Right forelimb (tissue), 1 donor: ENCODE data around the gene CITED4.

Experiments used
- DNase-seq: peaks from one replicate; pipeline ENCODE4 v3.0.0-alpha.2; 2018

CITED4 gene

DNA sequence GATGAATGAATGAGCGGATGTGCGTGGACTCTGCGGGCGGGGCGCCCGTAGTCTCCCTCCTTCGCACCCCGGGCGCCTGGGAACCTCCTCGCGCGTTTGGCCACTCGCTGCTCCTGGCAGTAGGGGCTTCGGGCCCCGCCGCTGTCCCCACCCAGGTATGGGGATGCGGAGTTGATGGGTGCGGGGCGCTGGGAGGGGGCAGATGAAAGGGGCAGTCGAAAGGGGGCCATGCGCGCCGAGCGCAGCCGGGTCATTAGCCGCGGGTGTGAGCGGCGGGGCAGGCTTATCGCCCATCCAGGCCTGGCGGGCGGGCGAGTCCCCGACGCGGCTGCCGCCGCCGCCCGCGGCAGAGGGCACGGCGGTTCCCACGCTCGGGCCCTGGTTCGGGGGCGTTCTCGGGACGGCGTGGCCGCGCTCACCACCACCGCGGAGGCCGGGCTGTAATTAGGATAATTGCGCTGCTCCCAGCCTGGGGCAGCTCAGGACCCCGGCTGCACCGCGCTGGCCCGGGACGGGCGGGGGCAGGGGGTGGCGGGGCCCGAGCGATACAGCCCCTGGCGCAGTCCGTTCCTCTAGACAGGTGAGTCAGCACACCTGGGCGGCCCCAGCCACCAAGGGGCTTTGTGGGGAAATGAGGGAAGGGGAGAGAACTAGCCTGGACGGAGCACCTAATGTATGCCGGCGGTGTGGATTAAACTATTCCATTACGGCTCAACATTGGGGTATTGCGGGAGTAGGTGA, 22.1 kb upstream of the CITED4 start:
- DNase-seq = no peak

DNA sequence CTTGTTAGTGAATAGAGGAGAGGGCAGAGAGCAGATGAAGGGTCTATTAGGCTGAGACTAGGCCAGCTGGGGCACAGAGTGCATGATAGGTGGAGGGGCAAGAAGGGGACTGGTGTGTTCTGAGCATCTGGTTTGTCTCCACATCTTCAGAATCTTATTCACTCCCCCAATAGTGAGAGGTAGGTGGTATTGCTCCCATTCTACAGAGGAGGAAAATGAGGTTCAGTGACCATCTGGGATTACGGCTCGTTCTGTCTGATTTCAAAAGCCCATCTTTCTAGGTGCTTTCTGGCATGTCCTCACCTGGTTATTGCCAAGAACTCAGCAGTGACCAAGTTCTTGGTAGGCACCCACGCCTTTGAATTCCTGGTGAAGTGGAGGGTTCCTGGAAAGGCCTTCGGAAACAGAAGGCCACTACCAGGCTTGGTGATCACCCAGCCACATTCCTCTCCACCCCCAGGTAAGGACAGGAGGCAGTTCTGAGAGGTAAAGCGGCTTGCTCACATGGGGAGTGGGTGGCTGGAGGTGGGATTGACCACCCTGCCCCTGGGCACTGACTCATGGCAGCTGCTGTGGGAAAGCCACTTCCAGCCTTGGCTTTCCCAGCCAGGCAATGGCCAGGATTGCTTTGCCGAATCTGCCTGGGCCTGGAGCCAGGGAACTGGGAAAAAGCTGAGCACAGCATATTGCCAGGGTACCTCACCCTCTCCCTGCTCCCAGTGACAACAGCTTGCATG, 18.8 kb upstream of the CITED4 start:
- DNase-seq = no peak

- DNase-seq = no peak
Measured at GRCh38 chr1:40879482-40880175, 17.5 kb upstream of the CITED4 start.

DNA sequence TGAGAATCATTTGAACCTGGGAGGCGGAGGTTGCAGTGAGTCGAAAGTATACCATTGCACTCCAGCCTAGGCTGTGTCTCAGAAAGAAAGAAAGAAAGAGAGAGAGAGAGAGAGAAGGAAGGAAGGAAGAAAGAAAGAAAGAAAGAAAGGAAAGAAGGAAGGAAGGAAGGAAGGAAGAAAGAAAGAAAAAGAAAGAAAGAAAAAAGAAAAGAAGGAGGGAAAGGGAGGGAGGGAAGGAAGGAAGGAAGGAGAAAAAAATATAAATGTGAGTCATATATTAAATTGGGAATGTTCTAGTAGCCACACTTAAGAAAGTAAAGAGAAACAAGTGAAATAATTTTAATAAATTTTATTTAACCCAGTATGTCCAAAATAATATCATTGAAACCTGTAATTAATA, 16.7 kb upstream of the CITED4 start:
- no peak for DNase-seq

- DNase-seq = no peak
Measured at GRCh38 chr1:40877698-40878097, 15.5 kb upstream of the CITED4 start.

- no peak for DNase-seq
Measured at GRCh38 chr1:40876891-40877290, 14.7 kb upstream of the CITED4 start.

DNA sequence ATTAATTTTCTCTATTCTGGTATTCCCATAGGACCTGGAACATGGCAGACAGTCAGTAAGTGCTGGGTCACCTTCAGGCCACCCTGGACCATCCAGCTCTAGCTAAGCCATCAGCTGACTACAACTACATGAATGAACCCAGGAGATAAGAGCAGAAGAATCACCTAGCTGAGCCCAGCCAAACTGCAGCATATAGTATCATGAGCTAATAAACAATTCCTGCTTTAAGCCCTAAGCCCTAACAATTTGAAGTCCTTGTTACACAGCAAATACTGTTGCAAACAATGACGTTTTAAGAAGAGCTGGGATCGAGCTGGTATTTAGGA, 14.2 kb upstream of the CITED4 start:
- DNase-seq = no peak

GRCh38 chr1:40873863-40874472, 11.8 kb upstream of the CITED4 start:
- no peak for DNase-seq

GRCh38 chr1:40872276-40872675, 10.1 kb upstream of the CITED4 start:
- no peak for DNase-seq

GRCh38 chr1:40870135-40870728, 8.1 kb upstream of the CITED4 start:
- DNase-seq = no peak

DNA sequence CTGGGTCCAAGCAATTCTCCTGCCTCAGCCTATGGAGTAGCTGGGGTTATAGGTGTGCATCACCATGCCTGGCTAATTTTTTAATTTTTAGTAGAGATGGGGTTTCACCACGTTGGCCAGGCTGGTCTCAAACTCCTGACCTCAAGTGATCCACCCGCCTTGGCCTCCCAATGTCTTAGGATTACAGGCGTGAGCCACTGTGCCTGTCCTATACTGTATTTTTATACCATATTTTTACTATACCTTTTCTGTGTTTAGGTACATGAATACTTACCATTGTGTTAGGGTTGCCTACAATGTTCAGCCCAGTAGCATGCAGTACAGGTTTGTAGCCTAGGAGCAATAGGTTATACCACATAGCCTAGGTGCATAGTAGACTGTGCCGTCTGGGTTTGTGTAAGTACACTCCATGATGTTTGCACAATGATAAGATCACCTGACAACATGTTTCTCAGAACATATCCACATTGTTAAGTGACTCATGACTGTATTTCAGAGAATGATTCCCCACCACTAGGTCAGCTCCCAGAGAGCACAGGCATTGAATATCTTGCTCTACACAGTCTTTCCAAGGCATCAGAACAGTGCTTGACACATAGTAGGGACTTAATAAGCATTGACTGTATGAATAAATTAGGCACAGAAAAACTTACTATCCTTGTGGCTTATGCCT, 6.0 kb upstream of the CITED4 start:
- DNase-seq = no peak

DNA sequence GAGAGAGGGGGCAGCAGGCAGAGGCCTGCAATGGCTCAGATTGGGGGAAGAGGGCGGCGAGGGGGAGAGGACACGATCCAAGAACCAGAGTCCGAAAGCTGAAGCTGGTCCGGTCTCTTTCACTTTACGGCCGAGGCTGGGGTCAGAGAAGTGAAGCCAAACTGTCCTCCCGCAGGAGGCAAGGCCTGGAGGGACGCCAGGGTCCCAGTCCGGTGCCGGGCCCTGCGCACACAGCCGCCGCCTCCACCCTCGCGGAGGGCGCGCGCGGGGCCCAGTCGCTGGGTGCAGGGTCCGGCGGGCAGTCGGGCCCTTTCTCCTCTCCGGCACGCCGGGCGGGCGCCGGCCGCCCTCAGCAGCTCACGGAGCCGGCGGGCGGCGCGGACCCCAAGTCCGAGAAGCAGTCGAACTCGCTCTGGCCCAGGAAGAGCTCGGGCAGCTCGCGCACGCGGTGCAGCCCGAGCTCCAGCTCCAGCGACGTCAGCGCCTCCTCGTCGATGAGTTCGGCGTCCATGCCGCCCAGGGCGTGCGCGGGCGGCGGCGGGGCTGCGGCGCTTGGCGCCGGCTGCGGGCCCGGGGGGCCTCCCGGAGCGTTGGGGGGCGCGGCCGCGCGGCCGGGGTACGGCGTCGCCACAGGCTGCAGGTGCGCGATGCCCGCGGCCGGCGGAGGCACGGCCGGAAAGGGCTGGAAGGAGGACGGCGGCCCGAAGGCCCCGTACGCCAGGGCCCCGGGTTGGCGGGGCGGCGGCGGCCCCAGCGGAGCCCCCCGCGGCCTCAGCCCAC, 749 bp downstream of the CITED4 start:
- DNase-seq = peak; percentile 68

DNA sequence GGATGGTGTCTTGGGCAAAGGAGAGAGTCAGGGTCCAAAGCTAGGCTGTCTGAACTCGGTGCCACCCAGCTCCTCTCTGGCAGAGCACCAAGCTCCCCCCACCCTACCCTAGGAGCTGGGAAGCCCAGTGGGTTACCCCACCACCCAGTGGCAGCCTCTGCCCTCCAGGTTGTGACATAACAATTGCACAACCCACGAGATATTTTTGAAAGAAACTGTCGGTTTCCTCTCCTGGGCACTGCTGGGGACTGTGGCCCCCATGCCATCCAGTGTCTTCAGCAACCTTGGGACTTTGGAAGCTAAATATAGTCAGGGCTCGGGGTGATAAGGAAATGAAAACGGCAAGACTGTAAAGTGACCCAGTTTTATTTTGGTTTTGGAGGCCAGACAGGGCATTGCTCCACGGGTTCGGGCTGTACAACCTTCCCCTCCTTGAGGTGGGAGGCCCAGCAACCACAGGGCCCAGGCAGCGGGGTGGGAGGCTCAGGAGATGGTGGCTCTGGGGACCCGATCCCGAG, 1.4 kb downstream of the CITED4 start:
- DNase-seq = no peak

GRCh38 chr1:40858856-40859416, 3.2 kb downstream of the CITED4 start:
- no peak for DNase-seq

GRCh38 chr1:40857737-40858136, 4.4 kb downstream of the CITED4 start:
- DNase-seq = no peak

DNA sequence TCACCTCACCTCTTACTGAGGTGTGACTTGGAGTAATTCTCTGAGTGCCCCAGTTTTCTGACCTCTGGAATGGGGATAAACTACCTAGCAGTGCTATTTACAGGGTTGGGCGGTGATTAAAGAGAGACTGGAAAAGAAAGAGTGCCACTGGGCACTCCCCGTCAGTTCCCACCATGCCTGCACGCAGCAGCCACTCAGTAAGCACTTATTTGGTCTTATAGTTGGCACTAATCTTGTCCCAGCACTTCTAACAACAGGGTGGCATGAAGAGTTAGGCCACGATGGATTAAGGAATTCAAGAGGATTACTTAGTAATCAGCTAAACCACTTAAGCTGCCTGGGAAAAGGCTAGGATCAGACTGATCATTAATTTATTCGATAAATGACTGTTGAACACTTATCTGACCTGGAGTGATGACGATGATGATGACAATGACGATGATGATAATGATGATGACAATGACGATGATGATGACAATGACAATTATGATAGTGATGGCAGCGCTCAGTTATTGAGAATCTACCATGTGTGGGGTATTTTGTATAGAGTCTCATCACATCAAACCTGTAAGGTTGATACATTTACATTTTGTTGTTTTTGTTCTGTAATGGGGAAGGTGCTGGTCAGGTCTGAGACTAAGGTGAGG, 5.4 kb downstream of the CITED4 start:
- no peak for DNase-seq

DNA sequence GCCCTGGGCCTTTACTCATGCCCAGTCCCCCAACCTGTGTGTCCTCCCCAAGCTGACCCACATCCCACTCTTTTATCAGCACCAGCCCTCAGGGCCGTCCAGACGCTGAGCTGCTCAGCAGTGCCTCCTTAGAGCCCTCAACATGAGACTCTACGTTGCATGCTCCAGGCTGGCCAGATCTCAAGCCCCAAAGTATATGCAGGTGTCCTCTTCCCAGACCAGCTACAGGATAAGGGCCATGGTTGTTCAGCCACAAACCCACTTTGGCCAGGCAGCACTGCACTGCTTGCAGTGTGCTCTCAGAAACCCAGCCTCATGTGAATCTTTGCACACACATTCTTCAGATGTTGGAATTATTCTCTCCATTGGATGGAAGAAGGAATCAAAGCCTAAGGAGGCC, 6.0 kb downstream of the CITED4 start:
- DNase-seq = no peak

GRCh38 chr1:40855513-40855912, 6.7 kb downstream of the CITED4 start:
- DNase-seq = no peak

DNA sequence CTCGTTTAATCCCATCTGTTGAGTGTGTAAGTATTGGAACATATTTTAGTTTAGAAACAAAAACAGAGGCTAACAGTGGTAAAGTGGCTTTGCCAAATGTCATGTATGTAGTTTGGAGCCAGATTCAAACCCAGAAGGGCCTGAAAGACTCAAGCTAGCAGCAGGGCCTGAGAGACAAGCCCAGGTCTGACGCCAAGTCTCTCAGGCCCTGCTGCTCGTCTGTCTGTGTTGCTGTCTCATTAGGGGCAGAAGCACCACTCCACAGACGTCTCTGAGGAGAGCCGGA, 8.3 kb downstream of the CITED4 start:
- no peak for DNase-seq

- DNase-seq = no peak
Measured at GRCh38 chr1:40853113-40853884, 8.9 kb downstream of the CITED4 start.
